ENCODE measurements around the gene RCAN1.

Gene RCAN1

DNA sequence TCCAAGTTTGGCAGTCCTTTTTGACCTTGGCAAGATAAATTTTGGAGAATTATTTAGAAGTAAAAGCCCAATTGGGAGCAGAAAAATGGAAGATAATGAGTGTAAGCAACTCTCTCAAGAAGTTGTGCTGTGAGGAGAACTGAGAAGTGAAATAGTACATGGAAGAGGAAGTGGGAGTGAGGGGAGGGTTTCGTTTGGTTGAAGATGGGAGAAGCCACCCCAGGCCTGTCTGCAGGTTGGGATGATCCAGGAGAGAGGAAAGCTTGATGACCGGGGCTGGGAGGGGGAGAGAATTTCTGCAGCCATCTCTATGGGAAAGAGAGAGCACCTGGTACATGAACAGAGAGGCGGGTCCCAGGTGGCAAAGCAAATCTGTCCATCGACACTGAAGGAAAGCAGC, 8.6 kb upstream of the RCAN1 start:
- H3K4me3 ChIP-seq (ENCODE audit: low read depth, low read length): no peak overlapping the region
- TF ChIP-seq, protein P1, sequence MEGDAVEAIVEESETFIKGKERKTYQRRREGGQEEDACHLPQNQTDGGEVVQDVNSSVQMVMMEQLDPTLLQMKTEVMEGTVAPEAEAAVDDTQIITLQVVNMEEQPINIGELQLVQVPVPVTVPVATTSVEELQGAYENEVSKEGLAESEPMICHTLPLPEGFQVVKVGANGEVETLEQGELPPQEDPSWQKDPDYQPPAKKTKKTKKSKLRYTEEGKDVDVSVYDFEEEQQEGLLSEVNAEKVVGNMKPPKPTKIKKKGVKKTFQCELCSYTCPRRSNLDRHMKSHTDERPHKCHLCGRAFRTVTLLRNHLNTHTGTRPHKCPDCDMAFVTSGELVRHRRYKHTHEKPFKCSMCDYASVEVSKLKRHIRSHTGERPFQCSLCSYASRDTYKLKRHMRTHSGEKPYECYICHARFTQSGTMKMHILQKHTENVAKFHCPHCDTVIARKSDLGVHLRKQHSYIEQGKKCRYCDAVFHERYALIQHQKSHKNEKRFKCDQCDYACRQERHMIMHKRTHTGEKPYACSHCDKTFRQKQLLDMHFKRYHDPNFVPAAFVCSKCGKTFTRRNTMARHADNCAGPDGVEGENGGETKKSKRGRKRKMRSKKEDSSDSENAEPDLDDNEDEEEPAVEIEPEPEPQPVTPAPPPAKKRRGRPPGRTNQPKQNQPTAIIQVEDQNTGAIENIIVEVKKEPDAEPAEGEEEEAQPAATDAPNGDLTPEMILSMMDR (conservative IDR thresholded peaks at IDR 0.05; ENCODE audit: low read depth, low read length): no peak
- no peak for DNase-seq (ENCODE audit: low read depth)

DNA sequence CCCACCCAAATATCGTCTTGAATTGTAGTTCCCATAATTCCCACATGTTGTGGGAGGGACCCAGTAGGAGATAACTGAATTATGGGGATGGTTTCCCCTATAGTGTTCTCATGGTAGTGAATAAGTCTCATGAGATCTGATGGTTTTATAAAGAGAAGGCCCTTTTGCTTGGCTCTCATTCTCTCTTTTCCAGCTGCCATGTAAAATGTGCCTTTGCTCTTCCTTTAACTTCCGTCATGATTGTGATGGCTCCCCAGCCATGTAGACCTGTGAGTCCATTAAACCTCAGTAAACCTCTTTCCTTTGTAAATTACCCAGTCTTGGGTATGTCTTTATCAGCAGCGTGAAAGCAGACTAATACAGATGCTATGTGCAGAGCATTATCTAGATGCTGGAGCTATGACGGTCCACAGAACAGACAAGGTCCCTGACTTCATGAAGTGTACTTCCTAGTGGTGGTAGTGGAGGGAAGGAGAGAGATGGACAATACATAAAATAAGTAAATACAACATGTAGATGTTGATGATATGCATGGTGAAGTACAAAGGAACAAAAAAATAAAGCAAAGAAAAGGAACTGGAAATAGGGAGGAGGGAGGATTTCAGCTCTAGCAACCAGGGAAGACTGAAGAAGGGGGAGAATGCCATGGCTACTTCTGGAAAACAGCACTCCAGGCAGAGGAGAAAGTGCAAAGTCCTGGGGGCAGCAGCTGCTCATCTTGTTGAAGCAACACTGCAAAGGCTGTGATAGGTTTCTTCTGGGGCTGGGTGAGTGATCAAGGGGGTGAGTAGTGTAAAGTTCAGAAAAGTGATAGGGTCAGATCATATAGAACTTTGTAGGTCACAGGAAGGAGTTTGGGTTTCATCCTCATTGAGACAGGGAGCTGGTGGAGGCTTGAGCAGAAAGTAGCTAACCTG, 6.8 kb upstream of the RCAN1 start:
- TF ChIP-seq, protein P1 (conservative IDR thresholded peaks at IDR 0.05; ENCODE audit: low read depth, low read length): no peak
- DNase-seq (ENCODE audit: low read depth): no peak
- no peak overlapping the region for H3K4me3 ChIP-seq (ENCODE audit: low read depth, low read length)

- no peak for DNase-seq (ENCODE audit: low read depth)
- no peak overlapping the region for H3K4me3 ChIP-seq (ENCODE audit: low read depth, low read length)
- TF ChIP-seq, protein P1 (conservative IDR thresholded peaks at IDR 0.05; ENCODE audit: low read depth, low read length): no peak
Observed at GRCh38 chr21:34619841-34620665, 5.1 kb upstream of the RCAN1 start.

DNA sequence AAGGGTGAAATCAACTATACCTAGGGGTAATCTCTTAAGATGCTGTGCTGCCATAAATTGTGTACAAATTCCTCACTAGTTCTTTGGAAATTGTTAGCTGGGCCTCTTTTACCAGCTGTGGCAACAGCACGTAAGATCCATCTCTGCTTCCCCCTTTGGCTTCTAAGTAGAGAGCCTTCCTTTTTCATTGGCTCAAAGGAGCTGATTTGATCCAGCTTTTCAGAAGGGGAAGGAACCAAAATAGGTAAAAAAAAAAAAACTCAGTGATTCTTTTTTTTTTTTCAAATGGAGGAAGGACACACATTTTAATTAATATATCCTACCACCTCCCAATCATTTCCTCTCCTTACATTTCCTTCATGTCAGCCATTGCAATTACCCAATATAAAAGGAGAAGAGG, 4.0 kb upstream of the RCAN1 start:
- H3K4me3 ChIP-seq (ENCODE audit: low read depth, low read length): no peak overlapping the region
- DNase-seq (ENCODE audit: low read depth): no peak
- TF ChIP-seq, protein P1 (conservative IDR thresholded peaks at IDR 0.05; ENCODE audit: low read depth, low read length): no peak

DNA sequence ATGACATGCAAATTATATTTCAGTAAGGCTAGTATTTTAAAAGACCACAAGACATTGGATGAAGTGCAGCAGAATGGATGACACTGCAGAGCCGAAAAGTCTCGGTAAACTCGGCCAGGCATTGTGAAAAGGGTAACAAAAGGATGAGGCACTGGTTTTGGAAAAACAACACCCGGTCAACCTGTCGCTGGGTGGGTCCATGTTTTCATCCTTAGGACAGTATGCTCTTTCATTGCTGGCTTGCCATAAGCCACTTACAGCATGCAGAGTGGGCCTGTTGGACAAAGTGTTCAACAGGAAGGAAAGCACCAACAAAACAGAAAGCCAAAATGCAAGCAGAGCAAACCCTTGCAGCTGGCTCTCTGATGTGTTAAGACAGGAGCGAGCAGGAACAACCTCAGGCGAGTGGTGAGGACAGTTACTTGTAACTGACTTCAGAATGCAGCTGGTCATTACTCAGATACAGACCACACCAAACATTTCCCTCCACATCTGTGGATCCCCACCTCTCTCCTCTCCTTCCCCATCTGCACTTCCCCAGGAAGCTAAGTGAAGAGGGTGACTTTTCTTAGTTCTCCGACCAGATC, 2.9 kb upstream of the RCAN1 start:
- H3K4me3 ChIP-seq (ENCODE audit: low read depth, low read length): no peak overlapping the region
- TF ChIP-seq, protein P1 (conservative IDR thresholded peaks at IDR 0.05; ENCODE audit: low read depth, low read length): no peak
- DNase-seq (ENCODE audit: low read depth): no peak

DNA sequence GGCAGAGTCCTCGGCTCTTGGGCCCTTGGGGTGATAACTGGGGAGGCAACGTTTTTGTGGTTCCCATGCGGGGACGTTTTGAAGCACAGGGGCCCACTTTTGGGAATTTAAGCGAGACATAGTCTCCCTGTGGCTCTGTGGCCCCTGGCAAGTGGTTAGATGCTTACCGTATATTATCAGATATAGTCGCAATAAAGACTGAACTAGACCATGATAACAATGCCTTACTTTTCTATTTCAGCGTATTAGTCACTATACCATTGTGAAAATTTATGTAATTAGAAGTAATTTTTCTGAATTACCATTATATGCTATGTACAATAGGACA, 538 bp upstream of the RCAN1 start:
- peak overlapping the region; percentile 79 for H3K4me3 ChIP-seq (ENCODE audit: low read depth, low read length)

More for the DNA sequence above, 538 bp upstream of the RCAN1 start:
- DNase-seq (ENCODE audit: low read depth): no peak
- TF ChIP-seq, protein P1 (conservative IDR thresholded peaks at IDR 0.05; ENCODE audit: low read depth, low read length): no peak
